ENCODE data around the gene SPC24.
"Not testable (repeated sequence)": the region's sequence is repeated elsewhere in the genome, so short reads cannot be mapped to it uniquely, and the experiment has no call there.

The SPC24 gene

GRCh38 chr19:11191273-11191755 is 35.7 kb upstream of the SPC24 start:
- 88% methylated on average over 8 of the region's 8 CpGs for WGBS
- H3K36me3 ChIP-seq (ENCODE audit: insufficient read depth, low read length): peaks cover 51% of the 10 kb centered on the region
- H3K27ac ChIP-seq (ENCODE audit: low read depth, low read length): no peak overlapping the region
- no peaks in the 10 kb centered on the region for H3K27me3 ChIP-seq (ENCODE audit: insufficient read depth, low read length)
- H3K4me1 ChIP-seq (ENCODE audit: insufficient read depth, low read length): no peaks in the 10 kb centered on the region
- no peak overlapping the region for H3K4me3 ChIP-seq (ENCODE audit: low read length)
- H3K9me3 ChIP-seq (ENCODE audit: insufficient read depth, low read depth, low read length): no peaks in the 10 kb centered on the region
- H3K9ac ChIP-seq (ENCODE audit: low read depth, low read length): no peak overlapping the region

GRCh38 chr19:11190501-11190900 is 34.9 kb upstream of the SPC24 start:
- H3K9me3 ChIP-seq (ENCODE audit: insufficient read depth, low read depth, low read length): no peaks in the 10 kb centered on the region
- no peak overlapping the region for H3K27ac ChIP-seq (ENCODE audit: low read depth, low read length)
- H3K4me1 ChIP-seq (ENCODE audit: insufficient read depth, low read length): no peaks in the 10 kb centered on the region
- H3K4me3 ChIP-seq (ENCODE audit: low read length): no peak overlapping the region
- H3K9ac ChIP-seq (ENCODE audit: low read depth, low read length): no peak overlapping the region
- no peaks in the 10 kb centered on the region for H3K27me3 ChIP-seq (ENCODE audit: insufficient read depth, low read length)
- 97% methylated on average over 8 of the region's 8 CpGs for WGBS
- H3K36me3 ChIP-seq (ENCODE audit: insufficient read depth, low read length): peaks cover 53% of the 10 kb centered on the region

DNA sequence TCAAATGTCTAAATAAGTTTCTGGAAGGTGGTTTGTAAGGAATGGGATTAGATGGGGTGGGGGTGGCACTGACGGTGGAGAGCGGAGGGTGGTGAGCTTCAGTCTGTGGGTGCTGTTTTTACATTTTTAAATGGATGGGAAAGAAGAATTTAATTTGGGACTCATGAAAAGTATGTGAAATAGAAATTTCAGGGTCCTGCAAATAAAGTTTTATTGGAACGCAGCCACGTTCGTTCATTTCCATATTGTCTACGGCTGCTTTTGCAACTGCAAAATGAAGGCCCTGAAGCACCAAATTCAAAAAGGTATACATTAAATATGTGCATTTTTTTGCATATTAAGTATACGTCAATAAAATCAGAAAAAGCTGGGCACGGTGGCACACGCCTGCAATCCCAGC is 31.9 kb upstream of the SPC24 start:
- Histone ChIP-seq H3K27me3 (ENCODE audit: insufficient read depth, low read length) (no peaks in the 10 kb centered on the region), H3K4me3 (ENCODE audit: low read length) (no peak overlapping the region), H3K9me3 (ENCODE audit: insufficient read depth, low read depth, low read length) (no peaks in the 10 kb centered on the region), H3K27ac (ENCODE audit: low read depth, low read length) (no peak overlapping the region), H3K36me3 (ENCODE audit: insufficient read depth, low read length) (peaks cover 35% of the 10 kb centered on the region; the same call in 1 of the 2 replicates), H3K4me1 (ENCODE audit: insufficient read depth, low read length) (no peaks in the 10 kb centered on the region), H3K9ac (ENCODE audit: low read depth, low read length) (no peak overlapping the region)
- 98% methylated on average over 9 of the region's 9 CpGs for WGBS

DNA sequence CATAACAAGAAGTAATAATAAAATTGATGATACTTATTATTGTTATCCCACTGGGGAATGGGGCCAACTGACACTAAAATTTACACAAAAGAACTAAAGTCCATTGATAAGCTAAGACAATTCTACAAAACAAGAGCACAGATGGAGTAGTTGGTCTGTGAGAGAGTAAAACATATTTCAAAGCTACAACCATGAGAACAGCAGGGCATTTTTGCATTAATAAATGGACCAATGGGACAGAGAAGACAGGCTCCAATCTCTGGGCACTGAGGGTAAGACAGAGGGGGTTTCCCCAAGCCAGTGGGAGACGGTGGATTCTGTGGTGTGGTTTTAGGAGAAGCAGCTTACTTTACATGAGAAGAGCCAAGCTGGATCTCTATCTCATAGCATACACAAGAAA is 27.4 kb upstream of the SPC24 start:
- H3K27ac ChIP-seq (ENCODE audit: low read depth, low read length): no peak overlapping the region
- H3K4me3 ChIP-seq (ENCODE audit: low read length): no peak overlapping the region
- no peak overlapping the region for H3K9ac ChIP-seq (ENCODE audit: low read depth, low read length)
- H3K4me1 ChIP-seq (ENCODE audit: insufficient read depth, low read length): no peaks in the 10 kb centered on the region
- H3K9me3 ChIP-seq (ENCODE audit: insufficient read depth, low read depth, low read length): no peaks in the 10 kb centered on the region
- no peaks in the 10 kb centered on the region for H3K27me3 ChIP-seq (ENCODE audit: insufficient read depth, low read length)
- WGBS: 90% methylated on average over 1 of the region's 1 CpG
- peaks cover 15% of the 10 kb centered on the region; the same call in 1 of the 2 replicates for H3K36me3 ChIP-seq (ENCODE audit: insufficient read depth, low read length)

- H3K27me3 ChIP-seq (ENCODE audit: insufficient read depth, low read length): no peaks in the 10 kb centered on the region
- H3K27ac ChIP-seq (ENCODE audit: low read depth, low read length): no peak overlapping the region
- H3K36me3 ChIP-seq (ENCODE audit: insufficient read depth, low read length): peaks cover 14% of the 10 kb centered on the region
- H3K4me3 ChIP-seq (ENCODE audit: low read length): no peak overlapping the region
- no peaks in the 10 kb centered on the region for H3K4me1 ChIP-seq (ENCODE audit: insufficient read depth, low read length)
- no peaks in the 10 kb centered on the region for H3K9me3 ChIP-seq (ENCODE audit: insufficient read depth, low read depth, low read length)
- no peak overlapping the region for H3K9ac ChIP-seq (ENCODE audit: low read depth, low read length)
- 94% methylated on average over 4 of the region's 4 CpGs for WGBS
Observed at GRCh38 chr19:11181488-11181887, 25.9 kb upstream of the SPC24 start.

DNA sequence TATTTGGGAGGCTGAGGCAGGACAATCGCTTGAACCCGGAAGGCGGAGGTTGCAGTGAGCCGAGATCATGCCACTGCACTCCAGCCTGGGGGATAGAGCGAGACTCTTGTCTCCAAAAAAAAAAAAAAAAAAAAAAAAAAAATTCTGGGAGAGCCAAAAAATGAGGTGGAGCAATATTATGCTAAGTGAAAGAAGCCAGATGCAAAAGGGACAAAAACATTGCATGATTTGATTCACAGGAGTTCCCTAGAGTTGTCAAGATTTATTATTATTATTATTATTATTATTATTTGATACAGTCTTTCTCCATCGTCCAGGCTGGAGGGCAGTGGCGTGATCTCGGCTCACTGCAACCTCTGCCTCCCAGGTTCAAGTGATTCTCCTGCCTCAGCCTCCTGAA is 25.4 kb upstream of the SPC24 start:
- not testable (repeated sequence) for H3K4me1 ChIP-seq (ENCODE audit: insufficient read depth, low read length); H3K4me3 ChIP-seq (ENCODE audit: low read length); H3K27ac ChIP-seq (ENCODE audit: low read depth, low read length); H3K9me3 ChIP-seq (ENCODE audit: insufficient read depth, low read depth, low read length); H3K27me3 ChIP-seq (ENCODE audit: insufficient read depth, low read length); H3K9ac ChIP-seq (ENCODE audit: low read depth, low read length)
- WGBS: 83% methylated on average over 7 of the region's 8 CpGs
- H3K36me3 ChIP-seq (ENCODE audit: insufficient read depth, low read length): peaks cover 20% of the 10 kb centered on the region

GRCh38 chr19:11180346-11180745 is 24.8 kb upstream of the SPC24 start:
- Histone ChIP-seq H3K27me3 (ENCODE audit: insufficient read depth, low read length) (no peaks in the 10 kb centered on the region), H3K4me3 (ENCODE audit: low read length) (no peak overlapping the region), H3K36me3 (ENCODE audit: insufficient read depth, low read length) (peaks cover 21% of the 10 kb centered on the region), H3K27ac (ENCODE audit: low read depth, low read length) (no peak overlapping the region), H3K9ac (ENCODE audit: low read depth, low read length) (no peak overlapping the region), H3K4me1 (ENCODE audit: insufficient read depth, low read length) (no peaks in the 10 kb centered on the region), H3K9me3 (ENCODE audit: insufficient read depth, low read depth, low read length) (no peaks in the 10 kb centered on the region)
- 93% methylated on average over 8 of the region's 8 CpGs for WGBS

GRCh38 chr19:11179716-11180297 is 24.2 kb upstream of the SPC24 start:
- Histone ChIP-seq H3K27me3 (ENCODE audit: insufficient read depth, low read length) (no peaks in the 10 kb centered on the region), H3K9me3 (ENCODE audit: insufficient read depth, low read depth, low read length) (no peaks in the 10 kb centered on the region), H3K4me1 (ENCODE audit: insufficient read depth, low read length) (no peaks in the 10 kb centered on the region), H3K4me3 (ENCODE audit: low read length) (no peak overlapping the region), H3K36me3 (ENCODE audit: insufficient read depth, low read length) (peaks cover 21% of the 10 kb centered on the region), H3K27ac (ENCODE audit: low read depth, low read length) (no peak overlapping the region), H3K9ac (ENCODE audit: low read depth, low read length) (no peak overlapping the region)
- 92% methylated on average over 11 of the region's 11 CpGs for WGBS

- H3K9ac ChIP-seq (ENCODE audit: low read depth, low read length); H3K4me1 ChIP-seq (ENCODE audit: insufficient read depth, low read length); H3K27ac ChIP-seq (ENCODE audit: low read depth, low read length); H3K27me3 ChIP-seq (ENCODE audit: insufficient read depth, low read length); H3K4me3 ChIP-seq (ENCODE audit: low read length); H3K9me3 ChIP-seq (ENCODE audit: insufficient read depth, low read depth, low read length): not testable (repeated sequence)
- WGBS: 94% methylated on average over 9 of the region's 9 CpGs
- peaks cover 28% of the 10 kb centered on the region for H3K36me3 ChIP-seq (ENCODE audit: insufficient read depth, low read length)
Observed at GRCh38 chr19:11179145-11179465, 23.5 kb upstream of the SPC24 start.

- no peak overlapping the region for H3K4me3 ChIP-seq (ENCODE audit: low read length)
- H3K36me3 ChIP-seq (ENCODE audit: insufficient read depth, low read length): peaks cover 43% of the 10 kb centered on the region
- no peaks in the 10 kb centered on the region for H3K27me3 ChIP-seq (ENCODE audit: insufficient read depth, low read length)
- no peak overlapping the region for H3K27ac ChIP-seq (ENCODE audit: low read depth, low read length)
- no peaks in the 10 kb centered on the region for H3K4me1 ChIP-seq (ENCODE audit: insufficient read depth, low read length)
- no peaks in the 10 kb centered on the region for H3K9me3 ChIP-seq (ENCODE audit: insufficient read depth, low read depth, low read length)
- H3K9ac ChIP-seq (ENCODE audit: low read depth, low read length): no peak overlapping the region
- WGBS: 93% methylated on average over 9 of the region's 9 CpGs
Observed at GRCh38 chr19:11177592-11177991, 22.0 kb upstream of the SPC24 start.

GRCh38 chr19:11176466-11177193 is 21.0 kb upstream of the SPC24 start:
- no peak overlapping the region for H3K9ac ChIP-seq (ENCODE audit: low read depth, low read length)
- no peaks in the 10 kb centered on the region for H3K27me3 ChIP-seq (ENCODE audit: insufficient read depth, low read length)
- 94% methylated on average over 18 of the region's 18 CpGs for WGBS
- H3K9me3 ChIP-seq (ENCODE audit: insufficient read depth, low read depth, low read length): no peaks in the 10 kb centered on the region
- H3K36me3 ChIP-seq (ENCODE audit: insufficient read depth, low read length): peaks cover 48% of the 10 kb centered on the region
- no peaks in the 10 kb centered on the region for H3K4me1 ChIP-seq (ENCODE audit: insufficient read depth, low read length)
- H3K4me3 ChIP-seq (ENCODE audit: low read length): no peak overlapping the region
- H3K27ac ChIP-seq (ENCODE audit: low read depth, low read length): no peak overlapping the region

Data from HUES64 (cell line).